ENCODE results near the gene PPP1R36.
"Not testable (repeated sequence)": the region's sequence is repeated elsewhere in the genome, so short reads cannot be mapped to it uniquely, and the experiment has no call there.

The PPP1R36 gene

GRCh38 chr14:64612971-64613666 lies 63.4 kb downstream of the PPP1R36 start:
- H3K27me3 ChIP-seq (ENCODE audit: control insufficient read depth, insufficient read depth, low read length), result no peaks in the 10 kb centered on the region
- H3K9me3 ChIP-seq (ENCODE audit: control insufficient read depth, low read length), result no peaks in the 10 kb centered on the region
- no peak overlapping the region for H2AFZ ChIP-seq
- H3K4me3 ChIP-seq (ENCODE audit: low read depth, low read length), result no peak overlapping the region
- no peak for TF ChIP-seq CTCF (IDR thresholded peaks at IDR 0.05)
- H3K27ac ChIP-seq, result no peak overlapping the region
- no peak overlapping the region for H3K4me2 ChIP-seq (ENCODE audit: low read length)
- no peaks in the 10 kb centered on the region for H3K4me1 ChIP-seq
- H3K36me3 ChIP-seq (ENCODE audit: control insufficient read depth, insufficient read depth, low read length), result no peaks in the 10 kb centered on the region
- H3K79me2 ChIP-seq, result no peaks in the 10 kb centered on the region
- no peak overlapping the region for H3K9ac ChIP-seq

- H3K9me3 ChIP-seq (ENCODE audit: control insufficient read depth, low read length), result no peaks in the 10 kb centered on the region
- H3K36me3 ChIP-seq (ENCODE audit: control insufficient read depth, insufficient read depth, low read length), result no peaks in the 10 kb centered on the region
- no peaks in the 10 kb centered on the region for H3K4me1 ChIP-seq
- no peak overlapping the region for H3K4me3 ChIP-seq (ENCODE audit: low read depth, low read length)
- H3K27ac ChIP-seq, result no peak overlapping the region
- H3K4me2 ChIP-seq (ENCODE audit: low read length), result no peak overlapping the region
- no peak overlapping the region for H3K9ac ChIP-seq
- no peak for TF ChIP-seq CTCF (IDR thresholded peaks at IDR 0.05)
- H2AFZ ChIP-seq, result peak overlapping the region; percentile 51
- H3K79me2 ChIP-seq, result no peaks in the 10 kb centered on the region
- no peaks in the 10 kb centered on the region for H3K27me3 ChIP-seq (ENCODE audit: control insufficient read depth, insufficient read depth, low read length)
These were observed 64.4 kb downstream of the PPP1R36 start for GRCh38 chr14:64614166-64614565.

GRCh38 chr14:64614805-64615391 lies 65.1 kb downstream of the PPP1R36 start:
- no peaks in the 10 kb centered on the region for H3K27me3 ChIP-seq (ENCODE audit: control insufficient read depth, insufficient read depth, low read length)
- no peak for TF ChIP-seq CTCF (IDR thresholded peaks at IDR 0.05)
- no peak overlapping the region for H3K9ac ChIP-seq
- no peak overlapping the region for H3K27ac ChIP-seq
- H3K9me3 ChIP-seq (ENCODE audit: control insufficient read depth, low read length), result no peaks in the 10 kb centered on the region
- peak overlapping the region; percentile 51 for H2AFZ ChIP-seq
- H3K4me2 ChIP-seq (ENCODE audit: low read length), result no peak overlapping the region
- no peak overlapping the region for H3K4me3 ChIP-seq (ENCODE audit: low read depth, low read length)
- H3K79me2 ChIP-seq, result no peaks in the 10 kb centered on the region
- no peaks in the 10 kb centered on the region for H3K4me1 ChIP-seq
- no peaks in the 10 kb centered on the region for H3K36me3 ChIP-seq (ENCODE audit: control insufficient read depth, insufficient read depth, low read length)

GRCh38 chr14:64617872-64618408 lies 68.2 kb downstream of the PPP1R36 start:
- H3K4me1 ChIP-seq; H3K79me2 ChIP-seq; H3K9me3 ChIP-seq (ENCODE audit: control insufficient read depth, low read length); H2AFZ ChIP-seq; H3K36me3 ChIP-seq (ENCODE audit: control insufficient read depth, insufficient read depth, low read length); H3K4me2 ChIP-seq (ENCODE audit: low read length); H3K4me3 ChIP-seq (ENCODE audit: low read depth, low read length); H3K9ac ChIP-seq; H3K27me3 ChIP-seq (ENCODE audit: control insufficient read depth, insufficient read depth, low read length); H3K27ac ChIP-seq: not testable (repeated sequence)

GRCh38 chr14:64620910-64621309 lies 71.1 kb downstream of the PPP1R36 start:
- Histone ChIP-seq H3K4me2 (ENCODE audit: low read length) (no peak overlapping the region), H3K4me1 (no peaks in the 10 kb centered on the region), H3K79me2 (no peaks in the 10 kb centered on the region), H3K36me3 (ENCODE audit: control insufficient read depth, insufficient read depth, low read length) (no peaks in the 10 kb centered on the region), H3K9me3 (ENCODE audit: control insufficient read depth, low read length) (no peaks in the 10 kb centered on the region), H2AFZ (no peak overlapping the region), H3K4me3 (ENCODE audit: low read depth, low read length) (no peak overlapping the region), H3K9ac (no peak overlapping the region), H3K27me3 (ENCODE audit: control insufficient read depth, insufficient read depth, low read length) (no peaks in the 10 kb centered on the region), H3K27ac (no peak overlapping the region)
- no peak for TF ChIP-seq CTCF (IDR thresholded peaks at IDR 0.05)

All from parathyroid adenoma (tissue), 2 donors.